ENCODE results near the gene PTH.

PTH gene

DNA sequence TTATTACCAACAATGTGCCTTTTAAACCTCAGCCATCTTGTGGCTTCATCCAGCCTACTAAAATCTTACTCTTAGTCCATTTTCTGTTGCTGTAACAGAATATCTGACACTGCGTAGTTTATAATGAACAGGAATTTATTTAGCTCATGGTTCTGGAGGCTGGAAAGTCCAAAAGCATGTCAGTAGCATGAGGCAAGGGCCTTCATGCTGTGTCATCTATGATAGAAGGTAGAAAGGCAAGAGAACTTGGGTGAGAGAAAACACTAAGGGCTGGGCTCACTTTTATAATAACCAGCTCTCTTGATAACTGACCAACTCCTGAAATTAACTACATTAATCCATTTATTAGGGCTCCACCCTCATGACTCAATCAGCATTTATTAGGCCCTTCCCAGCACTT, 46.3 kb downstream of the PTH start:
- no peak for DNase-seq (ENCODE audit: low read depth, low spot score)

DNA sequence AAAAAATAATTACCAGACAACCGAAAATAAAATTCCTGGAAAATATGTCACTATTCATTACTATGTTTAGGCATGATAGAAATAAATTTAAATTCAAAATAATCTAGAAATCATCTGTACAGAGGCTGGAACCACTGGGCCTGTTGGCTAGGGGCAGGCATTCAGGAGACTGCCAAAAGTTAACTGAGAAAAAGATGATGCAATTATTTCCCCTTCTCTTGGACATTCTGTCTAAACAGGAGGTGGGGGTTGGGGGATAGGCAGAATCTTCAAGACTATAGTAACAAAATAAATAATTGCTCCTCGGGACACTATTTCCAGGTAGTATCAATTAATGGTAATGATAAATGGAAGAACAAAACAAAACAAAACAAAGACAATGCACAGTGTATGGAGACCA, 46.9 kb downstream of the PTH start:
- no peak for DNase-seq (ENCODE audit: low read depth, low spot score)

DNA sequence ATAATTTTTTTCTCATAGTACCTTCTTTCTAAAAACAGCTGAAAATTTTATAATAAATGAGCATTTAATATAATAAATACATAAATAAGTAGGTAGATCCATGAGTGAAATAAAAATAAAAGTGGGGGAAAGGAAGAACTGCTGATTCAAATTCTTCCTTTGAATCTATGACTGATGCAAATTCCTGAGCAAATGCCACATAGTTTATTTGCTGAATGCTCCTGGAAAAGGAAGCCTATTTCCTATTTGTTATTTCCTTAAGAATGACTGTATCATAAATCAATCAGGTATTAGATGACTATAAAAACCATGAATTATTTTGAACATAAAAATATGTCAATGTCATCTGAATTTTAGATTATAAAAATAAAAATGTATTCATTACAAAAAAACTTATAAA, 49.4 kb downstream of the PTH start:
- DNase-seq (ENCODE audit: low read depth, low spot score), result no peak

DNA sequence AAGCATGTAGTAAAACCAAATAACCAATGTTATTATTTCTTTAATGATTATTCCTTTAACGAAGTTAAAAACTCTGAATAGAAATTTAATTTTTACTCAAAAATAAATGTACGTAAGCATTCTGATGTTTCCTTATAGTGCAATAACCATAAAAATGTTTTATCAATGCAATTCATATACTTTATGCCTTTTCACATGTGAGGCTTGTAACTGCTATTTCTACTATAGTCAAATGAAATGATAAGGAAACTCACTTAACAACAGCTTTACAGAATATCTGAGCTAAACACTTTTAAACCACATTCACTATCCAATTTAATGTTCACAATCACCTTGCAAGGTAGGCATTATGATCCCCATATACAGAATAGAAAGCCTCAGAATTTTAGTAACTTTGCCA, 50.2 kb downstream of the PTH start:
- DNase-seq (ENCODE audit: low read depth, low spot score), result no peak

Data from activated CD4-positive, CD25-positive, alpha-beta regulatory T cell treated with anti-CD3 and anti-CD28 coated beads, Interleukin-2, amount 50 U/mL, for 16 hours (primary cell).